Measurements from ENCODE around the gene PLA2G4E. TPM values are rescaled to one million over a fixed set of nuclear protein-coding genes. Genes with fewer than 3 reads are reported as not detected.

Gene PLA2G4E
- total and polyA plus RNA-seq, 2 of the 13 experiments (the other 11 are each of a cell fraction or from before 2014, with no cell fraction given), result not detected

DNA sequence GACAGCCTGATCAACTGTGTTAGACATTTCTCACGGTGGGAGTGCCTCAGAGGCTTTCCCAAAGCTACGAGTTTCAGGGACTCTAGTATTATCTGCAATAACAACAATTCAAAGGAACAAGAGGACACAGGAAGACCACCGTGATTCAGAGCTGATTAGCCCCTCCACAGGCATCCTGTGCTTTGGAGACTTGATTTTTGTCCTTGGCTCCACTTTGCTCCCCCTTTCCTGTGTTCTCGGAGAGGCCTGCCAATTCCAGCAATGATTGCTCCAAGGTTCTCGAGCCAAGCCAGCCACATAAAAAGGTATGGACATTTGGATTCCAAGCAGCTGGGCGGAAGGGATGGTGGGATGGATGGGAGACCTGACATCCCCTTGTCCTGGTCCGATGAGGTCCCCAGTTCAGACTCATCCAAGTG is 62.8 kb downstream of the PLA2G4E start:
- WGBS (ENCODE audit: low lambda C conversion rate), result 91% methylated on average over 7 of the region's 7 CpGs
- no peaks in the 10 kb centered on the region for H4K20me1 ChIP-seq (ENCODE audit: insufficient read depth, low read length)
- no peak overlapping the region for H3K9ac ChIP-seq (ENCODE audit: insufficient read depth, low read depth, low read length)
- BruUV-seq (replicated peaks), result no TSS peak
- no peaks in the 10 kb centered on the region for H3K27me3 ChIP-seq (ENCODE audit: control insufficient read depth in 1 of 2, insufficient read depth in 2 of 2, low read length in 2 of 2)
- H3K9me3 ChIP-seq (ENCODE audit: low read length), result no peaks in the 10 kb centered on the region
- FAIRE-seq (no peak), DNase-seq (ENCODE audit: low spot score) (no peak), ATAC-seq (no peak)
- in situ Hi-C loops (cut with HindIII; ENCODE audit: extremely low pct_ligation_motif_present, low pct_unique_long_range_greater_than_20kb), result no loop called here
- H3K79me2 ChIP-seq (ENCODE audit: insufficient read depth, low read length), result peaks cover 3% of the 10 kb centered on the region
- no peak overlapping the region for H3K4me3 ChIP-seq (replicated peaks in 1 of 3; ENCODE audit: insufficient read depth in 1 of 3, low read depth in 2 of 3, low read length in 3 of 3)
- H3K4me2 ChIP-seq (ENCODE audit: low read depth, low read length), result no peak overlapping the region
- no peak overlapping the region for H3K27ac ChIP-seq (ENCODE audit: extremely low read length, insufficient read depth, low read length)
- ChIA-PET CTCF (ENCODE audit: low intra/inter-chr PET ratio, low total read pairs) (no interaction called here), POLR2A (no interaction called here)
- peaks cover 0 to 1% of the 10 kb centered on the region in 2 experiments; a peak in 3 of 5 replicates for H3K36me3 ChIP-seq (replicated peaks in 1 of 2; ENCODE audit: control insufficient read depth in 1 of 2, insufficient read depth in 2 of 2, low read length in 2 of 2)
- peaks cover 27% of the 10 kb centered on the region for H3K4me1 ChIP-seq (ENCODE audit: insufficient read depth, low read length)
- TF ChIP-seq CEBPG (CRISPR knock-in tag; IDR thresholded peaks at IDR 0.05) (no peak), STAT5B (CRISPR knock-in tag; IDR thresholded peaks at IDR 0.05) (no peak), NONO (IDR thresholded peaks at IDR 0.05) (no peak), NONO (CRISPR knock-in tag; conservative IDR thresholded peaks at IDR 0.05) (no peak), MXD4 (CRISPR knock-in tag; IDR thresholded peaks at IDR 0.05) (no peak), JUND (CRISPR knock-in tag; IDR thresholded peaks at IDR 0.05) (no peak), SIX1 (CRISPR knock-in tag; IDR thresholded peaks at IDR 0.05; ENCODE audit: borderline replicate concordance) (no peak), CHD4 (IDR thresholded peaks at IDR 0.05; ENCODE audit: borderline replicate concordance, low read length) (no peak), RBM22 (optimal IDR thresholded peaks at IDR 0.05; ENCODE audit: low read length) (no peak), ATF7-NPFF (CRISPR knock-in tag; IDR thresholded peaks at IDR 0.05; ENCODE audit: low read depth) (no peak), MED13 (CRISPR knock-in tag; IDR thresholded peaks at IDR 0.05) (no peak), TSC22D2 (CRISPR knock-in tag; IDR thresholded peaks at IDR 0.05; ENCODE audit: borderline replicate concordance) (no peak), ZNF121 (CRISPR knock-in tag; IDR thresholded peaks at IDR 0.05) (no peak), SATB2 (CRISPR knock-in tag; IDR thresholded peaks at IDR 0.05) (no peak)
- TF ChIP-seq, protein P1, sequence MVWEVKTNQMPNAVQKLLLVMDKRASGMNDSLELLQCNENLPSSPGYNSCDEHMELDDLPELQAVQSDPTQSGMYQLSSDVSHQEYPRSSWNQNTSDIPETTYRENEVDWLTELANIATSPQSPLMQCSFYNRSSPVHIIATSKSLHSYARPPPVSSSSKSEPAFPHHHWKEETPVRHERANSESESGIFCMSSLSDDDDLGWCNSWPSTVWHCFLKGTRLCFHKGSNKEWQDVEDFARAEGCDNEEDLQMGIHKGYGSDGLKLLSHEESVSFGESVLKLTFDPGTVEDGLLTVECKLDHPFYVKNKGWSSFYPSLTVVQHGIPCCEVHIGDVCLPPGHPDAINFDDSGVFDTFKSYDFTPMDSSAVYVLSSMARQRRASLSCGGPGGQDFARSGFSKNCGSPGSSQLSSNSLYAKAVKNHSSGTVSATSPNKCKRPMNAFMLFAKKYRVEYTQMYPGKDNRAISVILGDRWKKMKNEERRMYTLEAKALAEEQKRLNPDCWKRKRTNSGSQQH (CRISPR knock-in tag; IDR thresholded peaks at IDR 0.05; ENCODE audit: low read depth), result no peak
- TF ChIP-seq, protein P2, sequence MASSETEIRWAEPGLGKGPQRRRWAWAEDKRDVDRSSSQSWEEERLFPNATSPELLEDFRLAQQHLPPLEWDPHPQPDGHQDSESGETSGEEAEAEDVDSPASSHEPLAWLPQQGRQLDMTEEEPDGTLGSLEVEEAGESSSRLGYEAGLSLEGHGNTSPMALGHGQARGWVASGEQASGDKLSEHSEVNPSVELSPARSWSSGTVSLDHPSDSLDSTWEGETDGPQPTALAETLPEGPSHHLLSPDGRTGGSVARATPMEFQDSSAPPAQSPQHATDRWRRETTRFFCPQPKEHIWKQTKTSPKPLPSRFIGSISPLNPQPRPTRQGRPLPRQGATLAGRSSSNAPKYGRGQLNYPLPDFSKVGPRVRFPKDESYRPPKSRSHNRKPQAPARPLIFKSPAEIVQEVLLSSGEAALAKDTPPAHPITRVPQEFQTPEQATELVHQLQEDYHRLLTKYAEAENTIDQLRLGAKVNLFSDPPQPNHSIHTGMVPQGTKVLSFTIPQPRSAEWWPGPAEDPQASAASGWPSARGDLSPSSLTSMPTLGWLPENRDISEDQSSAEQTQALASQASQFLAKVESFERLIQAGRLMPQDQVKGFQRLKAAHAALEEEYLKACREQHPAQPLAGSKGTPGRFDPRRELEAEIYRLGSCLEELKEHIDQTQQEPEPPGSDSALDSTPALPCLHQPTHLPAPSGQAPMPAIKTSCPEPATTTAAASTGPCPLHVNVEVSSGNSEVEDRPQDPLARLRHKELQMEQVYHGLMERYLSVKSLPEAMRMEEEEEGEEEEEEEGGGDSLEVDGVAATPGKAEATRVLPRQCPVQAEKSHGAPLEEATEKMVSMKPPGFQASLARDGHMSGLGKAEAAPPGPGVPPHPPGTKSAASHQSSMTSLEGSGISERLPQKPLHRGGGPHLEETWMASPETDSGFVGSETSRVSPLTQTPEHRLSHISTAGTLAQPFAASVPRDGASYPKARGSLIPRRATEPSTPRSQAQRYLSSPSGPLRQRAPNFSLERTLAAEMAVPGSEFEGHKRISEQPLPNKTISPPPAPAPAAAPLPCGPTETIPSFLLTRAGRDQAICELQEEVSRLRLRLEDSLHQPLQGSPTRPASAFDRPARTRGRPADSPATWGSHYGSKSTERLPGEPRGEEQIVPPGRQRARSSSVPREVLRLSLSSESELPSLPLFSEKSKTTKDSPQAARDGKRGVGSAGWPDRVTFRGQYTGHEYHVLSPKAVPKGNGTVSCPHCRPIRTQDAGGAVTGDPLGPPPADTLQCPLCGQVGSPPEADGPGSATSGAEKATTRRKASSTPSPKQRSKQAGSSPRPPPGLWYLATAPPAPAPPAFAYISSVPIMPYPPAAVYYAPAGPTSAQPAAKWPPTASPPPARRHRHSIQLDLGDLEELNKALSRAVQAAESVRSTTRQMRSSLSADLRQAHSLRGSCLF (CRISPR knock-in tag; IDR thresholded peaks at IDR 0.05; ENCODE audit: borderline replicate concordance), result no peak
- TF ChIP-seq, protein P3, sequence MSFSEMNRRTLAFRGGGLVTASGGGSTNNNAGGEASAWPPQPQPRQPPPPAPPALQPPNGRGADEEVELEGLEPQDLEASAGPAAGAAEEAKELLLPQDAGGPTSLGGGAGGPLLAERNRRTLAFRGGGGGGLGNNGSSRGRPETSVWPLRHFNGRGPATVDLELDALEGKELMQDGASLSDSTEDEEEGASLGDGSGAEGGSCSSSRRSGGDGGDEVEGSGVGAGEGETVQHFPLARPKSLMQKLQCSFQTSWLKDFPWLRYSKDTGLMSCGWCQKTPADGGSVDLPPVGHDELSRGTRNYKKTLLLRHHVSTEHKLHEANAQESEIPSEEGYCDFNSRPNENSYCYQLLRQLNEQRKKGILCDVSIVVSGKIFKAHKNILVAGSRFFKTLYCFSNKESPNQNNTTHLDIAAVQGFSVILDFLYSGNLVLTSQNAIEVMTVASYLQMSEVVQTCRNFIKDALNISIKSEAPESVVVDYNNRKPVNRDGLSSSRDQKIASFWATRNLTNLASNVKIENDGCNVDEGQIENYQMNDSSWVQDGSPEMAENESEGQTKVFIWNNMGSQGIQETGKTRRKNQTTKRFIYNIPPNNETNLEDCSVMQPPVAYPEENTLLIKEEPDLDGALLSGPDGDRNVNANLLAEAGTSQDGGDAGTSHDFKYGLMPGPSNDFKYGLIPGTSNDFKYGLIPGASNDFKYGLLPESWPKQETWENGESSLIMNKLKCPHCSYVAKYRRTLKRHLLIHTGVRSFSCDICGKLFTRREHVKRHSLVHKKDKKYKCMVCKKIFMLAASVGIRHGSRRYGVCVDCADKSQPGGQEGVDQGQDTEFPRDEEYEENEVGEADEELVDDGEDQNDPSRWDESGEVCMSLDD (CRISPR knock-in tag; IDR thresholded peaks at IDR 0.05; ENCODE audit: borderline replicate concordance), result no peak
- TF ChIP-seq, protein P4, sequence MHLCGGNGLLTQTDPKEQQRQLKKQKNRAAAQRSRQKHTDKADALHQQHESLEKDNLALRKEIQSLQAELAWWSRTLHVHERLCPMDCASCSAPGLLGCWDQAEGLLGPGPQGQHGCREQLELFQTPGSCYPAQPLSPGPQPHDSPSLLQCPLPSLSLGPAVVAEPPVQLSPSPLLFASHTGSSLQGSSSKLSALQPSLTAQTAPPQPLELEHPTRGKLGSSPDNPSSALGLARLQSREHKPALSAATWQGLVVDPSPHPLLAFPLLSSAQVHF (CRISPR knock-in tag; IDR thresholded peaks at IDR 0.05), result no peak
- intact Hi-C loops (cut with micrococcal nuclease; ENCODE audit: unreplicated experiment), result no loop called here
- H2AFZ ChIP-seq (ENCODE audit: low read length), result no peak overlapping the region

Data from HepG2 (cell line).